ENCODE results near the gene OLIG3.

Gene OLIG3

GRCh38 chr6:137487181-137487868 lies 6.9 kb downstream of the OLIG3 start:
- Histone ChIP-seq H3K9me3 (ENCODE audit: severe bottlenecking) (no peaks in the 10 kb centered on the region), H3K4me1 (ENCODE audit: insufficient read depth, poor library complexity, severe bottlenecking) (no peaks in the 10 kb centered on the region), H3K27me3 (ENCODE audit: insufficient read depth, poor library complexity, severe bottlenecking) (peaks cover 95% of the 10 kb centered on the region), H3K4me3 (ENCODE audit: severe bottlenecking) (no peak overlapping the region), H3K36me3 (ENCODE audit: low read depth) (no peaks in the 10 kb centered on the region), H3K27ac (ENCODE audit: poor library complexity, severe bottlenecking) (no peak overlapping the region)
- TF ChIP-seq CTCF (IDR thresholded peaks at IDR 0.05; ENCODE audit: poor library complexity, severe bottlenecking) = no peak
- DNase-seq (ENCODE audit: low spot score) = no peak
- ATAC-seq (ENCODE audit: low read depth) = no peak

- Histone ChIP-seq H3K9me3 (ENCODE audit: severe bottlenecking) (no peaks in the 10 kb centered on the region), H3K27me3 (ENCODE audit: insufficient read depth, poor library complexity, severe bottlenecking) (peaks cover 89% of the 10 kb centered on the region), H3K36me3 (ENCODE audit: low read depth) (no peaks in the 10 kb centered on the region), H3K4me3 (ENCODE audit: severe bottlenecking) (no peak overlapping the region), H3K4me1 (ENCODE audit: insufficient read depth, poor library complexity, severe bottlenecking) (no peaks in the 10 kb centered on the region), H3K27ac (ENCODE audit: poor library complexity, severe bottlenecking) (no peak overlapping the region)
- no peak for TF ChIP-seq CTCF (IDR thresholded peaks at IDR 0.05; ENCODE audit: poor library complexity, severe bottlenecking)
- DNase-seq (ENCODE audit: low spot score) (no peak), ATAC-seq (ENCODE audit: low read depth) (no peak)
These were observed 7.8 kb downstream of the OLIG3 start for GRCh38 chr6:137486416-137486815.

- peaks cover 34% of the 10 kb centered on the region for H3K27me3 ChIP-seq (ENCODE audit: insufficient read depth, poor library complexity, severe bottlenecking)
- no peak for DNase-seq (ENCODE audit: low spot score)
- H3K4me1 ChIP-seq (ENCODE audit: insufficient read depth, poor library complexity, severe bottlenecking) = no peaks in the 10 kb centered on the region
- ATAC-seq (ENCODE audit: low read depth) = no peak
- H3K27ac ChIP-seq (ENCODE audit: poor library complexity, severe bottlenecking) = no peak overlapping the region
- no peak for TF ChIP-seq CTCF (IDR thresholded peaks at IDR 0.05; ENCODE audit: poor library complexity, severe bottlenecking)
- no peak overlapping the region for H3K4me3 ChIP-seq (ENCODE audit: severe bottlenecking)
- no peaks in the 10 kb centered on the region for H3K36me3 ChIP-seq (ENCODE audit: low read depth)
- no peaks in the 10 kb centered on the region for H3K9me3 ChIP-seq (ENCODE audit: severe bottlenecking)
These were observed 13.8 kb downstream of the OLIG3 start for GRCh38 chr6:137480431-137480830.

GRCh38 chr6:137475103-137475502 lies 19.1 kb downstream of the OLIG3 start:
- Histone ChIP-seq H3K4me3 (ENCODE audit: severe bottlenecking) (no peak overlapping the region), H3K27ac (ENCODE audit: poor library complexity, severe bottlenecking) (no peak overlapping the region), H3K36me3 (ENCODE audit: low read depth) (no peaks in the 10 kb centered on the region), H3K27me3 (ENCODE audit: insufficient read depth, poor library complexity, severe bottlenecking) (peaks cover 28% of the 10 kb centered on the region), H3K4me1 (ENCODE audit: insufficient read depth, poor library complexity, severe bottlenecking) (no peaks in the 10 kb centered on the region), H3K9me3 (ENCODE audit: severe bottlenecking) (no peaks in the 10 kb centered on the region)
- no peak for TF ChIP-seq CTCF (IDR thresholded peaks at IDR 0.05; ENCODE audit: poor library complexity, severe bottlenecking)
- DNase-seq (ENCODE audit: low spot score) (no peak), ATAC-seq (ENCODE audit: low read depth) (no peak)

GRCh38 chr6:137473598-137473997 lies 20.6 kb downstream of the OLIG3 start:
- no peak for DNase-seq (ENCODE audit: low spot score)
- peaks cover 28% of the 10 kb centered on the region for H3K27me3 ChIP-seq (ENCODE audit: insufficient read depth, poor library complexity, severe bottlenecking)
- TF ChIP-seq CTCF (IDR thresholded peaks at IDR 0.05; ENCODE audit: poor library complexity, severe bottlenecking) = no peak

More at GRCh38 chr6:137473598-137473997, 20.6 kb downstream of the OLIG3 start:
- Histone ChIP-seq H3K36me3 (ENCODE audit: low read depth) (no peaks in the 10 kb centered on the region), H3K4me3 (ENCODE audit: severe bottlenecking) (no peak overlapping the region), H3K9me3 (ENCODE audit: severe bottlenecking) (no peaks in the 10 kb centered on the region), H3K4me1 (ENCODE audit: insufficient read depth, poor library complexity, severe bottlenecking) (no peaks in the 10 kb centered on the region), H3K27ac (ENCODE audit: poor library complexity, severe bottlenecking) (no peak overlapping the region)
- ATAC-seq (ENCODE audit: low read depth) = no peak
